HL-60/S4 treated with retinoic acid at 250 ng/mL for 4 days and 3 days (cell line): ENCODE results near the gene SRSF5.
"Not testable (repeated sequence)": the region's sequence is repeated elsewhere in the genome, so short reads cannot be mapped to it uniquely, and the experiment has no call there.

ENCODE experiments used
- in situ Hi-C: fragments of 300-500 bp; cut with MboI; formaldehyde crosslinking; loops from 2 replicates; pipeline ENCODE4 v1.7.0; 2022; ENCODE audit warnings: low sequenced_read_pairs

The SRSF5 gene

DNA sequence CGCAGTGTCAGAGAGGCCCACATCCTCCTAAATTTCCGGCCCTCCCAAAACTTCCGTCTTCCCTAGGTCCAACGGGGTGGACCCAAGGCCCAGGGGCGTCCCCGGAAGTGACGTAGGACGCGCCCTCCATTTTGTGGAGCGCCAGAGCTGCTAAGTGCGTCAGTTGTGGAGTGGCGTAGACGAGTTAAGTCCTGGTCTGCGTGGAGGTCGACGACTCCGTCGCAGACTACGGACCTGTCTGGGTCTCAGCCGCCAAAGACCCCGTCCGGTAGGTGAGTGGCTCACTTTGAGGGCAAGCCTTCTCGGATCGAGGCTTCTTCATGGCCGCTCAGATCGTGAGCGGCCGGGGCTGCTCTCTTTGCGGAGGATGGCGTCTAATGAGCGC is at the start of gene SRSF5:
Gene SRSF5 (plus strand): TSS at position 159 of the 385 bp plus-strand sequence. CDS start 1,015 bp downstream, outside the sequence.
- in situ Hi-C loops, result no loop called here

DNA sequence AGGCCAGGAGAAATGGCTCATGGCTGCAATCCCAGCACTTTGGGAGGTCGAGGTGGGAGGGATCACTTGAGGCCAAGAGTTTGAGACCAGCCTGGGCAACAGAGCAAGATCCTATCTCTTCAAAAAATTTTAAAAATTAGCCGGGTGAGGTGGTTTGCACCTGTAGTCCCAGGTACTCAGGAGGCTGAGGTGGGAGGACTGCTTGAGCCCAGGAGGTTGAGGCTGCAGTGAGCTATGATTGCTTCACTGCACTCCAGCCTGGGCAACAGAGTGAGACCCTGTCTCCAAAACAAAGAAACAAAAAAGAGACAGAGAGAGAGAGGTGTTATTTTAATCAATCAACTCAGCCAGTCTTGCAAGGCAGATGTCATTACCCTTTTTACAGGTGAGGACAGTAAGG is 48.3 kb upstream of the SRSF5 start:
- in situ Hi-C loops, result not testable (repeated sequence)

DNA sequence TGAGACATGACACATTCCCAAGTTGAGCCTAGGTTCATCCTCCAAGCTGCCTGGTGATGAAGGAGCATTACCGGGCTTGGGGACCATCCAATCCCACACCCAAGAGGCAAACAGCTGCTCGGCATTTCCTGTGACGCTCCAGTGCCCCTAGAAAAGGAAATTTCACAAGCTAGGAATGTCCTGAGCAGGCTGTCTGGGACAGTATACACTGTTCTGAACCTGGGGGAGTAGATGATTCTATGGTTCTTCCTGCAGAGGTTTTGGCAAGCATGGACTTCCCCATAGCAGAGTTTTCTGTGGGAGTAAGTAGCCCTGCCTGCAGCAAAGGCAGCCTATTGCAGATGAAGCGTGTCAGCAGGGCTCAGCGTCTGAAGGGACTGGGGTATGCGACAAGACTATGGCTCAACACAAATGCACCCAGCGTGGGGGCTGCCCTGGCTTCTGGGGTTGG is 47.4 kb upstream of the SRSF5 start:
- in situ Hi-C loops, result no loop called here

DNA sequence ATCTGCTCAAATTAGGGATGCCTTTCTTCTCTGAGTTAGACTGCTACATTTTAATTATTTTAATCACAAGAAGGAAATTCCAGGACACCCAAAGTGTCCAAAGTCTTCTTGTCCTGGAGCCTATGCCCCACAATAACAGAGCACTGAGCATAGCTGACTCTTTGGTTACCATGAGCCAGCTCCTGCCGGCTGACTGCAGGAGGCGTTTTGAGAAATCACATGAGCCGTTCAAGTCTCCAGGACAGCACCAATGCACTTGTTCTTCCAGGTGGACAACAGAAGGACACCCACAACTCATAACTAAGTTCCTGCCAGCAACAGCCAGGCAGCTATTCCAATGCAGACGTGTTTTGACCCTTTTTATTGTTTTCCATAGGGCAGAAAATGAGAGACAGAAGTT is 46.0 kb upstream of the SRSF5 start:
- in situ Hi-C loops, result loop anchor here (10.0 kb wide), 1 partner anchor 136 kb away; no protein-coding TSS in a partner anchor

DNA sequence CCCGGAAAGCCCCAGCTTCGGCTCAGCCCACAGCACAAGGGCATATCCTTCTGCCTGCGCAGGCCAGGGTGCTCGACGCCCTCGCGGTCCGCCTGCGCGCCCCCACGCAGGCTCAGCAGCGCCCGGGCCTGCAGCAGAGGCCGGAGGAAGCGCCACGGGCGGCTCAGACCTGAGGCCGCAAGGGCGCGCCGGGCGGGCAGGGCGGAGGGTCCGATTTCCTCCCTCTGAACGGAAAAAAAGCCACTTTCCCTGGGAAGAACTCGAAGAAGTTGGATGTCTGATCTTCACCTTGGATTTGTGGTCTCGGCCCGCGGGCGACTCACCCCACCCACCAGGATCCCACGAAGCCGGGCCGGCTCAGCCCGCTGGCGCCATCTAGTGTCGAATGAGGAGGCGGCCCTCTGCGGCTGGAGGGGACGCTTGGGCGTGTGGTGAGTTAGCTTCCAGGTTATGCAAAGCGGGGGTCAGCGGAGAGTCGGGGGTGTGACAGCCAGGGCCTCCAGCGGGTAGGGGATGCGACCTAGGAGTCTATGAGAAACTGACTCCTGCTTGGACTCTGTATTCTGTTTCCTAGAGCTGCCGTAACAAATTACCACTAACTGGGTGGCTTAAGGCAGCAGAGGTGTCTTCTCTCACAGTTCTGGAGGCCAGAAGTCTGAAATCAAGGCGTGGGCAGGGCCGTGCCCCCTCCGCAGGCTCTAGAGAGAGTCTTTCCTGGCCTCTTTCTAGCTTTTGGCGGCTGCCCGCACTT is 40.0 kb upstream of the SRSF5 start:
- in situ Hi-C loops, result loop anchor here (10.0 kb wide), 1 partner anchor 142 kb away; no protein-coding TSS in a partner anchor

DNA sequence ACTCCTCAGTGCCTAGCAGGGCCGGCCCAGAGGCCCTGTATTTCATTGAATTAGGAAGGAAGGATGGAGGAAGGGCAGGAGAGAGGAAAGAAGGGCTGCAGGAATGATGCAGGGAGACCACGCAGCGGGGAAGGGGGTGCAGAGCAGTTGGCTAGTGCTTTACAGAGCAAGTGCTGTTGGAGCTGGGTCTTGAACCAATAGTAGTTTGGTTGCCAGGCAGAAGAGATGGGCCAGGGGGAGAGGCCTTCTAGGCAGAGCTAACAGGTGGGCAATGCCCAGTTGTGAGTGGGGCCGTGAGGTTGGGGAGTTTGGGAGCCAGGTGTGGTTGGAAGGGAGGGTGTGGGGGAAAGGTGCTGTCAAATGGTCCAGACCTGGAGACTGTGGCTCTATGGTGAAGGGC is 39.1 kb upstream of the SRSF5 start:
- in situ Hi-C loops, result loop anchor here (10.0 kb wide), 1 partner anchor 143 kb away; no protein-coding TSS in a partner anchor

DNA sequence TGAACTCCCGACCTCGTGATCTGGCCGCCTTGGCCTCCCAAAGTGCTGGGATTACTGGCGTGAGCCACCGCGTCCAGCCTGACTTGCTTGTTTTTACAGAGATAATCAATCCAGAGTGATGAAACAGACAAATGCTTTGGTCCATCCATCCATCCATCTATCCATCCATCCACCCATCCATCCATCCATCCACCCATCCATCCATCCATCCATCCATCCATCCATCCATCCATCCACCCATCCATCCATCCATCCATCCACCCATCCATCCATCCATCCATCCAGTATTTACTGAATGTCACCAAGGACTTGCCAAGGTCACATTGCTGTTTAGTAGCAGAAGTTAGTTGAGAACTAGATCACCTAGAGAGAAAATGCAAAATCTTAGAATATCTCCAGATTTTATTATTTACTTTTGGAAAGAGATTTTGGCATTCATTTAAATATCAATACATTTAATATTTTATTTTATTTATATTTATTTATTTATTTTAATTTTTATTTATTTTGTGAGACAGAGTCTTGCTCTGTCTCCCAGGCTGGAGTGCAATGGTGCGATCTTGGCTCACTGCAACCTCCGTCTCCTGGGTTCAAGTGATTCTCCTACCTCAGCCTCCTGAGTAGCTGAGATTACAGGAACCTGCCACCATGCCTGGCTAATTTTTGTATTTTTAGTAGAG is 34.9 kb upstream of the SRSF5 start:
- in situ Hi-C loops, result not testable (repeated sequence)

DNA sequence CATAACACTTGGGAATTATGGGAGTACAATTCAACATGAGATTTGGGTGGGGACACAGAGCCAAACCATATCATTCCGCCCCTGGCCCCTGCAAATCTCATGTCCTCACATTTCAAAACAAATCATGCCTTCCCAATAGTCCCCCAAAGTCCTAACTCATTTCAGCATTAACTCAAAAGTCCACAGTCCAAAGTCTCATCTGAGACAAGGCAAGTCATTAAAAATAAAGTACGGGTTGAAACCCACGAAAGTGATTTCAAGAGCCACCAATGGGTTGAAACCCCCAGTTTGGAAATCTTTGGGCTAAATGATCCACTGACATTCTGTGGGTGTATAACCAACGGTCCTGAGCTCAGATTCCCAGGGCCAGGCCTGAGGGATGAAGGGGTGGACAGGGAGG is 30.5 kb upstream of the SRSF5 start:
- in situ Hi-C loops, result not testable (repeated sequence)

DNA sequence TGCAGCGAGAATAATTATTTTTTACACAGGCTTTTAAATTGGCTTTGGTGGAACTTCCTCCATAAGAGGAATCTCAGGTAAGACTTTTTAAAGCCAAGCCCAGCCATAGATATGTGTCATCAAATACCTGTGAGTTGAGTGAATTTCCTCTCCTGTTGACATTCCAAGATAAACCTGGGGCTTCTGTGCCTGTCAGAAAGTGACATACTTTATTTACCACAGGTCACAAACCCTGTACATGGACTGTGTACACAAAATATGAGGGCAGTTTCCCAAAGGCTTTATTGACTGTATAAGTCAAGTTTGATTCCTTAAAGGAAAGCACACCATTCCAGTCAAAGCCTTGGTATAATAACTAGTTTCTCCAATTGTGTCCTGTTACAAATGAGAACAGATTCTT is 25.9 kb upstream of the SRSF5 start:
- in situ Hi-C loops, result no loop called here

DNA sequence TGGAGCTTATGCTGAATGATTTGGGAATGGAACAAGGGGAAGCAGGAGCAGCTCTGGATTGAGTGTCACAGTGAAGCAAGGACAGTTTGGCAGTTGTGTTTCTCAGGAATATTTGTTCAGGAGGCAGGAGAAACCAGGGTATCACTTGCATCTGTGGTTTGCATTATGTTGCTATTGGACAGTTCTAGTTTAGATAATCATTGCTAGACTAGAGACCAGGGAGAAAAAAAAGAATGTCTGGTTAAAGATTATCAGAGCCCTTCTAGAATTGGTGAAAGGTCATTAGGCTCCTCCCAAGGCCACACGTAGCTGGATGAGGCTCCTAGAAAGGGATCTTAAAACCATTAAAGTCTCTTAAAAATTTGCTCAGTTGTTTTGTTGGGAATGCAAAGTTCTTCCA is 17.0 kb upstream of the SRSF5 start:
- in situ Hi-C loops, result no loop called here

DNA sequence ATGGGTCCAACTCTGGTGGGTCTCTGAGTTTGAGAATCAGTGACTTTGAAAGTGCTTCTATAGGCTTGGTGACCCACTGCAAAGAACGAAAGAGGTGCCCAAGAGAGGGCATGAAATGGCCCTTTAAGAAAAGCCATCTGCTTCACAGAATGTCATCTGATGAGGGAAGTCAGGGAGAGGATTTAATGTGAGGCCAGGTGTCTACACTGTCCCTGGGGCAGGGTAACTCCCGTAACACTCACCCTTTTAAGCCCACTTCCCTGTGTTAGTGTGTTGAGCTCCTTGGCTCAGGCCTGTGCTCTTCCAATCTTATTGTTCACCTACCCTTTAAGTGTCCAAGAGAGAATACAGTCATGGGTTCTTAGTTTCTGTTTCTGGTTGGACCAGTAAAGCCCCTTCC is 16.4 kb upstream of the SRSF5 start:
- in situ Hi-C loops, result no loop called here

DNA sequence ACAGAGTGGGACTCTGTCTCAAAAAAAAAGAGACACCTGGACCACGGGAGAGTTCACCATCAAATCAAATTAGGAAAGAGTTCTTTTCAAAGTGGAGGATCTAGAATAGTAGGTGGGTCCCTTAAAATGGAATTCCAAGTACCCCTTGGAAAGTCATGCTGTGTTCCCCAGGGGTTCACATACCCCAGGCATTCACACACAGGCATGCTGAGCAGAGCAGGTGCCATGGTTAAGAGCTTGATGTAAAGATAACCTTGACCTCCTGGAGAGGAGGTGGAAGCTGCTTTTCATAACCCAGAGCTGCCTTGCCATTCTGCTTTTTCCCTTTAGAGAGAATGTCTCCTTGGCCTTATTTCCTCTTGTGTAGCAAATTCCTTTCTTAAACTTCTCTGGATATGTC is 14.2 kb upstream of the SRSF5 start:
- in situ Hi-C loops, result no loop called here

DNA sequence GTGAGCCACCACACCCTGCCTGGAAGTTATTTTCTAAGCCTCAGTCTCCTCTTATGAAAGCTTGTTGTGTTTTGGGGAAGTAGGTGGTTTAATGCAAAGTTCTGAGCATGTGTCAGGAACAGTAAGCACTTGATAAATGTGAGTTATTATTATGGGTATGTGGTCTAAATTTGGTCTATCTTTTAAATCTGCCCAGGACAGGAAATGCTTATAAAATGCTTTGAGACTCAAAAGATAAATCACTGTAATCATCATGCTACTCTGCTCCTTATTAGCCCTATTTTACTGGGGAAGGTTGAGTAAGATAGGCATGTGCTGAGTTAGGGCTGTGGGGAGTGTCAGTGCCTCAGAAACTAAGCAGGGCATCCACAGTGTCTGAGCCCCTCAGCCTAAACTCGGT is 13.1 kb upstream of the SRSF5 start:
- in situ Hi-C loops, result no loop called here

DNA sequence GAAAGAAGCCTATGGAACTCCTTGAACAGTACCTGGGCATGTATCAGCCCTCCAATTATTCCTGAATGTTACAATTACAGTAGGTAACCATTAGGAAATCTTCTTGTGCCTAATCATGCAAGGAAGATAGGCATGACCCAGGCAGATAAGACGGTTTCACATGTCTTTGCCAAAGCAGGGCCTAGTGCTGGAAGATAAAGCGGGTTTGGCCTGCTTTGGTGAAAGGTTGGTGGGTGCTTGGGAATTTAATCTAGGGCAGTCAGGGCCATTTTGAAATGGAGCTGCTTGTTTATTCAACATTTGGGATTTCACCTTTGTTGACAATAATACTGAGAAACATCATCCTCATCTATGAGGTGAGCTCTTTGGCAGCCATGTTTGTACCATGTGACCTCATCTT is 12.5 kb upstream of the SRSF5 start:
- in situ Hi-C loops, result no loop called here

DNA sequence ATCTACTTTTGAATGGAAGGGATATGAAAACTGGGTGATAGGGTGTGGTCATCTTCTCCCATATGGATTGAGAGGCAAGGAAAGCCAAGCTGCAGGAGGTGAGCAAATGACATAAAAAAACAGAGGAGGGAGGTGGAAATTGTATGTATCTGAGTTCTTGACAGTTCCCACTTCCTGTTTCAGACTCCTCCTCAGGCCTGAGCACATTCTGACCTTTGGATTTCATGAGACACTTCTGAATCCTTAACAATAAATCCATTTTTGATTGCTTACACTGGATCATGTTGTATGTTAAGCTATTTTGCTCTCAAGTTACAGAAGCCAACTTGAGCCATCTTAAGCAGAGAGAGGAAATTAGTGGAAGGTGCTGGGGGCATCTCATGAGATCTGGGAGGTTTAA is 11.6 kb upstream of the SRSF5 start:
- in situ Hi-C loops, result no loop called here

DNA sequence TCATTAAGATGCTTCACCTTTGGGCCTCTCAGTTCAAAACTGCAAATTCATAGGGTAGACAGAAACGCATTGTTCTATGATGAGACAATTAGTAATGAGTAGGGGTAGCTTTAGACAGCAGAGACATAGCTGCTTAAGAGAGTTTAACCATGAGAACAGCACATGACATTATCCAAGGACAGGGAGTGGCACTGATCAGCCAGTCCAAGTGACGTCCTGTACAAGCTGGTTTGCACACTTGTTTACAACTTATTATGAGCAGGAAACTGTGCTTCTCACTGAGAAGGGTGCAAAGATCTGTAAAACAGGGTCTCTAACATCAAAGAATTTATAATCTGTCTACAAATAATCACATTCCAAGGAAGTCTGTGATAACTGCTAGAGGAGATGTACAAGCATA is 11.2 kb upstream of the SRSF5 start:
- in situ Hi-C loops, result no loop called here

DNA sequence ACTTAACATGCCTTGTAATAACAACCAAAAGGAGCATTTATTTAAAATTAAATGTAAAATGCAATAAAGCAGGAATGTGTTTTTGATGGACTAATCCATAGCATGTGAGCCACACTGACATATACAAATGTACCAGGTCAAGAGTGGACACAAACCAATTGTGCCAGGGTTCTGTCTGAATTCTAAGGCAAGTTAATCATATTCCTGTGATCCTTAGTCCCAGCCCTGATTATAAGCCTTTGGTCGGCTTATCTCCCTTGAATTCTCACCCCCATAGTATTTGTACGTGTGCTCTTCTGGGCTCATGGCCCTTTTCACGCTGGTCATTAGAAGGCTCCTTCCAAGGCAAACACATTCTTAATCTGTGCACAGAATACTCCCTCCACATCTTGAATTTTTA is 10.6 kb upstream of the SRSF5 start:
- in situ Hi-C loops, result no loop called here

DNA sequence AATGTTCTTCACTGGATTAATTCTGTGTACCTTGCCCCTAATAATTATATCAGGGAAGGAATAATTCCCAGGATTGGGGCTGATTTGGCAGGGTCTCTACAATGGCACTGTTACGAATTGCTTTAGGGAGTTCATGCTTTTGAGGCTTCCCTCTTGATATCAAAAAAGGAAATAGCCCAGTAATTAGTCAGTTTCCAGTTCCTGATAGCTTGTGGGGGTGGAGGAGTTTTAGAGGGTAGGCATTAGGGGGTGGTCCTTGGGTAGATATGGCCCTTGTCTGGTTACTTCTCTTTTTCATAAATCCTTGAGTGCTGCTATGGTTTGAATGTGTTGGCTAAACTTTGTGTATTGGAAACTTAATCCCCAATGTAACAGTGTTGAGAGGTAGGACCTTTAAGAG is 6.1 kb upstream of the SRSF5 start:
- in situ Hi-C loops, result no loop called here

DNA sequence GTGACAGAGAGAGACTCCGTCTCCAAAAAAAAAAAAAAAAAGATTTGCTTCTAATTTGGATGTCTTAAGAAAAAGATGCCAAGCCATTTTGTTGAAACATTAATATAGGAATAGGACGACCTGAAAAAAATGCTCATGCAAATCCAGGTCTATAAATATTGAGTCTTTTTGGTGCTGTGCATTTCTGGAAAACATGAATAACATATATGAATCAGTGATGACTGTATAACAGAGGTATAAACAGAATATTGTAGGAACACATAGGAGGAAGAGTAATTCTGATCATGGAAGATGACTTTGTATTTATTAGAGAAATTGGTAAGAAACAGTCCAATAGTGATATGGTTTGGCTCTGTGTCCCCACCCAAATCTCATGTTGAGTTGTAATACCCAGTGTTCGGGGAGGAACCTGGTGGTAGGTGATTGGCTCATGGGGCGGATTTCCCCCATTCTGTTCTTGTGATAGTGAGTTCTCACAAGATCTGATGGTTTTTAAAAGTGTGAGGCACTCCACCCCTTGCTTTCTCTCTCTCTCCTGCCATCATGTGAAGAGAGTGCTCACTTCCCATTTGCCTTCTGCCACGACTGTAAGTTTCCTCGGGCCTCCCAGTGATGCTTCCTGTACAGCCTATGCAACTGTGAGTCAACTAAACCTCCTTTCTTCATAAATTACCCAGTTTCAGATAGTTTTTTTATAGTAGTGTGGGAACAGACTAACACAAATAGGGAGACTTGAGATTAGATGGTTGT is 3.0 kb upstream of the SRSF5 start:
- in situ Hi-C loops, result no loop called here

DNA sequence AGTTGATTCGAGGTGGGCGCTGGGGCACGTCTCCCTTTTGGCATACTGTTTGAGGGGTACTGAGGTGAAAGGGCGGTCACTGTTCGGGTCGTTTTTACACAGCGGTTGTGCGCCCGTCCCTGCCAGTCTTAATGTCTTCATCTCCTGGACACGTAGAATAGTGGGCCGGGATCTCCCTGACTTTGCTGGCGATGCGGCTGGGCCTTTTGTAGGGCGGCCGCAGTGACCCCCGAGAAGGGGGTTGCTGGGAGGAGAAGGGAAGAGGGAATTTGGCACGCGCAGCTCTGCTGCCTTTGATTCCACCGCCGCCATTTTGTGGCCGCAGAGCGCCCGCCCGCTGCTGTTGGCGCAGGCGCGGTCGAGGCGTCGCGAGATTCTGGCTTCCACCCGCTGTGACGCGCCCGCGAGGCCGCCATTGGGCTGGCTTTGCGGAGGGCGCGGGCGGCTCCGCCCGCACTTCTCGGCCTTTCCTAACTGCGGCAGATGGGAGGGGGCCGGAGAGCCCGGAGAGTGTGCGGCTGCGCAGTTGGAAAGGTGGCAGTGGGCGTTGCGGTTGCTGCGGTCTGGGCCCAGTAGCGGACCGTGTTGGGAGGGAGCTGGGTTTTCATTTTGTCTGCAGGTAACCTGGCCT is 542 bp downstream of the SRSF5 start:
- in situ Hi-C loops, result no loop called here

DNA sequence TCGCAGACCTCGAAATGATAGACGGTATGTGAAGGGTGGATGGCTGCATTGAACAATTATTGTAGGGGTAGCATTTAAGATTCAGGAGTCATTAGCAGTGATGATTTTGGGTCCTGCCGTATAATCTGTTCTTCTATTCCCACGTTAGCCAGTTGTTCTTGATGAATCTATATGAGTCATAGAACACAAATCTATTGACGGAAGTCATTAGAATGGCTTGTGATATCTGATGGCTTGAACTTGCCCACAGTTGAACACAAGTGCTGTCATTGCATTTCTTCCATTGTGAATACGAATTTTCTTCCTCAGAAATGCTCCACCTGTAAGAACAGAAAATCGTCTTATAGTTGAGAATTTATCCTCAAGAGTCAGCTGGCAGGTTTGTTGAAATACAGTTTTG is 1.9 kb downstream of the SRSF5 start:
- in situ Hi-C loops, result no loop called here
